ENCODE data around the gene PSMC5. TPM values are rescaled to one million over a fixed set of nuclear protein-coding genes. Genes with fewer than 3 reads are reported as not detected.

Gene PSMC5
- total RNA-seq, 2 experiments from 2014 or later = 32.6 to 105 TPM

DNA sequence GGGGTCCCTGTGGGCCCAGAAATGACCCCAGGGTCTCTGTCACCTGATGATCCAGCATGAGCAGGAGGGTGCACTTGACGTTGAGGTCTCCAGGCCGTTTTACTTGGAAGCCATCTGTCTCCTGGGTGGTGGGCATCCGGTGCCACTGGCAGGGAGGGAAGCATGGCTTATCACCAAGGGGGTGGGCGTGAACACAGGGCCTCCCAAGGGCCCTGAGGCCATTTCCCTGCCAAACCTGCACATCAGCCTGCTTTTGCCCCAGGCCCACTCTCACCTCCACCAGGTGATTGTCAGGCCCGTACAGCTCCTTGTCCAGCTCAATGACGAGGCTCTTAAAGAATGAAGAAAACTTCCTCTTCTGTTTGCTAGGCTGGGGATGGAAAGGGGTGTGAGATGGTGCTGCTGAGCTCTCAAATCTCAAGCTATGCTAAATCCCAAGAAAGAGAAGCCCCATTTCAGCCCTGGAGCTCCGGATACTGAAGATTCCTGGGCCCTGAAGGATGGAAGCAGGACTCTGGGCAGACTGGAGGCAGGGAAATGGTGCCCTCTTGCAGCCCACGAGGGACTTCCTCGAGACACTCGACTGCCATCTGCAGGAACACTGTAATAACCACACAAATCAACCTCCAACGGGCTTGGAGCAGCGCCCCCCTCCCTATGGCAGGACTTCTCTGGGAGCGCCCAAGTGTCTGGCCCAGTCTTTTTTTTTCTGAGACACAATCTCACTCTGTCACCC is 7.4 kb downstream of the PSMC5 start:
- peaks cover 93% of the 10 kb centered on the region for H3K36me3 ChIP-seq (ENCODE audit: insufficient read depth, low read length)
- ChIA-PET CTCF (ENCODE audit: unreplicated experiment) (interaction anchor here (0.5 to 1.0 kb wide), 2 partner anchors 14 to 127 kb away, joined by 3 to 4 read pairs; no protein-coding TSS in a partner anchor), POLR2A (interaction anchor here (0.5 to 0.7 kb wide), 2 partner anchors 27 to 127 kb away, joined by 3 read pairs; no protein-coding TSS in a partner anchor)
- H3K4me3 ChIP-seq (ENCODE audit: low read depth, low read length, poor library complexity, severe bottlenecking) = no peak overlapping the region
- H3K4me2 ChIP-seq (ENCODE audit: low read length) = no peak overlapping the region
- BruUV-seq (replicated peaks) = no TSS peak
- intact Hi-C loops (cut with micrococcal nuclease; ENCODE audit: unreplicated experiment) = no loop called here
- H4K20me1 ChIP-seq (ENCODE audit: insufficient read depth, low read length) = 0 out of 2 replicates have a peak, but pooled peaks cover 10% of the 10 kb centered on the region
- peak overlapping the region; percentile 41 for H3K27ac ChIP-seq (ENCODE audit: low read depth, low read length, poor library complexity, severe bottlenecking)
- peak; percentile 87 for DNase-seq (ENCODE audit: low spot score)
- H3K9me2 ChIP-seq (ENCODE audit: insufficient read depth, low read length) = no peaks in the 10 kb centered on the region
- peaks cover 22% of the 10 kb centered on the region for H3K4me1 ChIP-seq (ENCODE audit: insufficient read depth, low read length, poor library complexity, severe bottlenecking)
- peaks cover 33% of the 10 kb centered on the region for H3K79me2 ChIP-seq (ENCODE audit: insufficient read depth, low read depth, low read length)
- no peak for TF ChIP-seq EZH2phosphoT487 (IDR thresholded peaks at IDR 0.05; ENCODE audit: borderline replicate concordance, low read depth, low read length)
- TF ChIP-seq, protein P1, sequence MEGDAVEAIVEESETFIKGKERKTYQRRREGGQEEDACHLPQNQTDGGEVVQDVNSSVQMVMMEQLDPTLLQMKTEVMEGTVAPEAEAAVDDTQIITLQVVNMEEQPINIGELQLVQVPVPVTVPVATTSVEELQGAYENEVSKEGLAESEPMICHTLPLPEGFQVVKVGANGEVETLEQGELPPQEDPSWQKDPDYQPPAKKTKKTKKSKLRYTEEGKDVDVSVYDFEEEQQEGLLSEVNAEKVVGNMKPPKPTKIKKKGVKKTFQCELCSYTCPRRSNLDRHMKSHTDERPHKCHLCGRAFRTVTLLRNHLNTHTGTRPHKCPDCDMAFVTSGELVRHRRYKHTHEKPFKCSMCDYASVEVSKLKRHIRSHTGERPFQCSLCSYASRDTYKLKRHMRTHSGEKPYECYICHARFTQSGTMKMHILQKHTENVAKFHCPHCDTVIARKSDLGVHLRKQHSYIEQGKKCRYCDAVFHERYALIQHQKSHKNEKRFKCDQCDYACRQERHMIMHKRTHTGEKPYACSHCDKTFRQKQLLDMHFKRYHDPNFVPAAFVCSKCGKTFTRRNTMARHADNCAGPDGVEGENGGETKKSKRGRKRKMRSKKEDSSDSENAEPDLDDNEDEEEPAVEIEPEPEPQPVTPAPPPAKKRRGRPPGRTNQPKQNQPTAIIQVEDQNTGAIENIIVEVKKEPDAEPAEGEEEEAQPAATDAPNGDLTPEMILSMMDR (conservative IDR thresholded peaks at IDR 0.05; ENCODE audit: low read length) = peak; percentile 95
- no peaks in the 10 kb centered on the region for H3K9me3 ChIP-seq (ENCODE audit: low read length)
- H2AFZ ChIP-seq (ENCODE audit: low read length) = no peak overlapping the region

DNA sequence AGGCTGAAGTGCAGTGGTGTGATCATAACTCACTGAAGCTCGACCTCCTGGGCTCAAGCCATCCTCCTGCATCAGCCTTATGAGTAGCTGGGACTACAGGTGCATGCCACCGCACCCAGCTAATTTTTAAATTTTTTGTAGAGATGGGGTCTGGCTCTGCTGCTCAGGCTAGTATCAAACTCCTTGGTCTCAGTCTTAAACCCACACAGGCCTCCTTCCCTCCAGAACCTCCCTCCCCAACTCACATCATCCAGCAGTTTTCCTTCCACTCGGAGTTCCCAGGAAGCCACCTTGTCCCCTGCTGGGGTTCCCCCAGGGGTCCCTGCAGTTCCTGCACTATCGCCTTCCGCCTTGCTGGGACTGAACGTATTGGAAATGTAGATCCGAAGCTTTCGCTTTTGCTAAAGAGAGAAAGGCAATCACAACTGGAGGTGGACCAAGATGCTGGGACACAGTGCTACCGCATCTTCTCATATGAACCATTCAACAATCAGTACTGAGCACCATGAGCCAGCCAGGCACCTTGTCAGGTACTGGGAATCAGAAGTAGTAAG is 8.0 kb downstream of the PSMC5 start:
- no peaks in the 10 kb centered on the region for H3K9me2 ChIP-seq (ENCODE audit: insufficient read depth, low read length)
- H3K4me1 ChIP-seq (ENCODE audit: insufficient read depth, low read length, poor library complexity, severe bottlenecking) = peaks cover 28% of the 10 kb centered on the region
- H3K79me2 ChIP-seq (ENCODE audit: insufficient read depth, low read depth, low read length) = peaks cover 39% of the 10 kb centered on the region
- intact Hi-C loops (cut with micrococcal nuclease; ENCODE audit: unreplicated experiment) = no loop called here
- no peak overlapping the region for H2AFZ ChIP-seq (ENCODE audit: low read length)
- H3K9me3 ChIP-seq (ENCODE audit: low read length) = no peaks in the 10 kb centered on the region
- no peak overlapping the region for H3K4me3 ChIP-seq (ENCODE audit: low read depth, low read length, poor library complexity, severe bottlenecking)
- H3K4me2 ChIP-seq (ENCODE audit: low read length) = no peak overlapping the region
- H3K27ac ChIP-seq (ENCODE audit: low read depth, low read length, poor library complexity, severe bottlenecking) = peak overlapping the region; percentile 41
- H3K36me3 ChIP-seq (ENCODE audit: insufficient read depth, low read length) = peaks cover 86% of the 10 kb centered on the region
- ChIA-PET POLR2A (no interaction called here), CTCF (ENCODE audit: unreplicated experiment) (interaction anchor here (1.0 kb wide), 1 partner anchor 14 kb away, joined by 3 read pairs; no protein-coding TSS in a partner anchor)
- BruUV-seq (replicated peaks) = no TSS peak
- no peak for DNase-seq (ENCODE audit: low spot score)
- TF ChIP-seq, protein P1 (conservative IDR thresholded peaks at IDR 0.05; ENCODE audit: low read length) = peak; percentile 27; the same call in 1 of the 2 replicates
- TF ChIP-seq EZH2phosphoT487 (IDR thresholded peaks at IDR 0.05; ENCODE audit: borderline replicate concordance, low read depth, low read length) = no peak
- 0 out of 2 replicates have a peak, but pooled peaks cover 10% of the 10 kb centered on the region for H4K20me1 ChIP-seq (ENCODE audit: insufficient read depth, low read length)

DNA sequence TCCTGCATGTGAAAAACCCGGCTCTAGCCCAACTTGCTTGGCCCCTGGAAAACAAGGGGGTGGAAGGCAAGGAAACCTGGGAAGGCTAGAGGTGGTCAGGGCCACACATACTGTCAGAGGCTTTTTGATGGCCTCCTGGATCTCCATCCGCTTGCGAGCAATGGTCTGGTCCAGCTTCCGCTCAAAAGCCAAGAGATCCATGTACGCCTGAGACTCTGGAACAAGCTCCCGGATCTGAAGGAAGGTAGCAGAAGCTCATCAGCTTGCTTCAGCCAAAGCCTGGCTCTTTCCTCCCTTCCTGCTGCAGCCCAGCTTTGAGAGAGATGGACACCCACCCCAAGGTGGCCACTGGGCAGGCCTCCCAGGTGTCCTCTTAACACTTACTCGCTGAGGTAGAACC is 9.6 kb downstream of the PSMC5 start:
- Histone ChIP-seq H3K4me2 (ENCODE audit: low read length) (no peak overlapping the region), H3K4me3 (ENCODE audit: low read depth, low read length, poor library complexity, severe bottlenecking) (no peak overlapping the region), H3K27ac (ENCODE audit: low read depth, low read length, poor library complexity, severe bottlenecking) (no peak overlapping the region), H3K36me3 (ENCODE audit: insufficient read depth, low read length) (peaks cover 76% of the 10 kb centered on the region), H3K9me2 (ENCODE audit: insufficient read depth, low read length) (no peaks in the 10 kb centered on the region), H3K9me3 (ENCODE audit: low read length) (no peaks in the 10 kb centered on the region), H3K4me1 (ENCODE audit: insufficient read depth, low read length, poor library complexity, severe bottlenecking) (peaks cover 39% of the 10 kb centered on the region), H2AFZ (ENCODE audit: low read length) (no peak overlapping the region), H3K79me2 (ENCODE audit: insufficient read depth, low read depth, low read length) (peaks cover 55% of the 10 kb centered on the region), H4K20me1 (ENCODE audit: insufficient read depth, low read length) (peaks cover 18% of the 10 kb centered on the region)
- no peak for TF ChIP-seq EZH2phosphoT487 (IDR thresholded peaks at IDR 0.05; ENCODE audit: borderline replicate concordance, low read depth, low read length)
- TF ChIP-seq, protein P1 (conservative IDR thresholded peaks at IDR 0.05; ENCODE audit: low read length) = no peak
- POLR2A ChIA-PET = no interaction called here
- no peak for DNase-seq (ENCODE audit: low spot score)
- no TSS peak for BruUV-seq (replicated peaks)
- intact Hi-C loops (cut with micrococcal nuclease; ENCODE audit: unreplicated experiment) = no loop called here
- CTCF ChIA-PET (ENCODE audit: unreplicated experiment) = no interaction called here

All from OCI-LY7 (cell line).